A673 (cell line): ENCODE results near the gene LGR6. TPM values are rescaled to one million over a fixed set of nuclear protein-coding genes. Genes with fewer than 3 reads are reported as not detected.
A peak's percentile ranks its signal among the peaks of the same experiment; 100 is the strongest.

Source experiments
- BruUV-seq: library from RNA; stranded (reverse); fragments of 400-500 nt; replicated peaks from 2 replicates; lab custom pipeline; 2021; lab: Mats Ljungman, UMichigan
- CTCF ChIA-PET: fragments of 300-600 bp; sonication (Branson Sonifier 250); formaldehyde crosslinking; loops from one replicate; lab custom pipeline; 2022; ENCODE audit warnings: antibody characterized with exemption; lab: Charles Lee
- POLR2A ChIA-PET: fragments of 300-600 bp; sonication (Branson Sonifier 250); formaldehyde crosslinking; loops from one replicate; lab custom pipeline; 2022; ENCODE audit warnings: antibody characterized with exemption; ENCODE audit not compliant: low non-redundant PET; lab: Charles Lee
- DNase-seq: peaks from one replicate; pipeline ENCODE4 v3.0.0-alpha.2; 2015; ENCODE audit warnings: low spot score
- H3K27ac ChIP-seq: fragments of 200-600 bp; sonication (generic); 2 replicates; pipeline ENCODE4 v1.5.1; 2016; ENCODE audit warnings: mixed run types, low read depth, mild to moderate bottlenecking, mixed read lengths, antibody characterized with exemption, low read length; ENCODE audit not compliant: poor library complexity, severe bottlenecking
- H3K27me3 ChIP-seq: fragments of 200-600 bp; sonication (generic); replicated peaks from 2 replicates; pipeline ENCODE4 v1.6.1; 2017; ENCODE audit warnings: mixed run types, low read depth, mild to moderate bottlenecking, mixed read lengths, antibody characterized with exemption, low read length; ENCODE audit not compliant: insufficient read depth, poor library complexity
- H3K36me3 ChIP-seq: fragments of 200-600 bp; sonication (generic); 2 replicates; pipeline ENCODE4 v1.6.1; 2016; ENCODE audit warnings: mixed run types, mild to moderate bottlenecking, mixed read lengths, antibody characterized with exemption, low read length; ENCODE audit not compliant: insufficient read depth, poor library complexity, severe bottlenecking
- H3K4me1 ChIP-seq: fragments of 200-600 bp; sonication (generic); 2 replicates; pipeline ENCODE4 v1.6.1; 2017; ENCODE audit warnings: mixed run types, mild to moderate bottlenecking, mixed read lengths, antibody characterized with exemption, low read length; ENCODE audit not compliant: insufficient read depth, poor library complexity, severe bottlenecking
- H3K4me3 ChIP-seq: fragments of 200-600 bp; sonication (generic); 2 replicates; pipeline ENCODE4 v1.5.1; 2016; ENCODE audit warnings: low read depth, mixed run types, mild to moderate bottlenecking, mixed read lengths, low read length; ENCODE audit not compliant: poor library complexity, severe bottlenecking
- H3K9me3 ChIP-seq: fragments of 200-600 bp; sonication (generic); 2 replicates; pipeline ENCODE4 v1.6.1; 2016; ENCODE audit warnings: mixed run types, low read depth, mild to moderate bottlenecking, mixed read lengths, antibody characterized with exemption, low read length; ENCODE audit not compliant: poor library complexity, severe bottlenecking
- CTCF ChIP-seq: fragments of 300-800, 200-600 bp; sonication (generic); conservative IDR thresholded peaks from 2 replicates; pipeline ENCODE4 v1.5.1; 2017; ENCODE audit warnings: low read depth, mild to moderate bottlenecking, antibody characterized with exemption, low read length, moderate library complexity, mixed read lengths
- EZH2 ChIP-seq: fragments of 200-600 bp; sonication (generic); IDR thresholded peaks from 2 replicates; pipeline ENCODE4 v1.6.1; 2017; ENCODE audit warnings: borderline replicate concordance, low read depth, mild to moderate bottlenecking, mixed read lengths, antibody characterized with exemption, low read length; ENCODE audit not compliant: poor library complexity, severe bottlenecking
- intact Hi-C: fragments of 100-400 bp; cut with micrococcal nuclease; formaldehyde crosslinking; loops from one replicate; pipeline ENCODE4 v1.10.0; 2022; ENCODE audit not compliant: unreplicated experiment
- total RNA-seq: library from RNA; stranded (reverse); gene quantifications from 2 replicates; pipeline ENCODE4 v1.2.3, GENCODE V29; 2021

The LGR6 gene
- total RNA-seq, 1 experiment from 2014 or later = not detected

- no peaks in the 10 kb centered on the region for H3K27me3 ChIP-seq
- no peak for DNase-seq
- H3K4me3 ChIP-seq = no peak overlapping the region
- no peaks in the 10 kb centered on the region for H3K4me1 ChIP-seq
- no TSS peak for BruUV-seq
- H3K9me3 ChIP-seq = no peaks in the 10 kb centered on the region
- intact Hi-C loops = no loop called here
- POLR2A ChIA-PET = no interaction called here
- CTCF ChIA-PET = no interaction called here
- no peak for TF ChIP-seq EZH2
- no peak for TF ChIP-seq CTCF
- H3K27ac ChIP-seq = no peak overlapping the region
- no peaks in the 10 kb centered on the region for H3K36me3 ChIP-seq
Observed at GRCh38 chr1:202203238-202204039, 9.8 kb downstream of the LGR6 start.

DNA sequence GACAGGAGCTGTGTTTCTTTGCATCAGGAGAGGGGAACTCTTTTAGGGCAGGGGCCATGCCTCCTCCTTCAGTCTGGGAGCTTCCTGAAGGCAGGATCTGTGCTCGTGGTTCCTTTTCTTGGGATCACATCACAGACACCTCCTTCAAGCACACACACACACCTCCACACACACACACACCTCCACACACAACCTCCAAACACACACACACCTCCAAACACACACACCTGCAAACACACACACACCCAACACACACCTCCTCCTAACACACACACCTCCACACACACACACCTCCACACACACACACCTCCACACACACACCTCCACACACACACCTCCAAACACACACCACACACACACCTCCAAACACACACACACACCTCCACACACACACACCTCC is 10.5 kb downstream of the LGR6 start:
- no peak for DNase-seq

DNA sequence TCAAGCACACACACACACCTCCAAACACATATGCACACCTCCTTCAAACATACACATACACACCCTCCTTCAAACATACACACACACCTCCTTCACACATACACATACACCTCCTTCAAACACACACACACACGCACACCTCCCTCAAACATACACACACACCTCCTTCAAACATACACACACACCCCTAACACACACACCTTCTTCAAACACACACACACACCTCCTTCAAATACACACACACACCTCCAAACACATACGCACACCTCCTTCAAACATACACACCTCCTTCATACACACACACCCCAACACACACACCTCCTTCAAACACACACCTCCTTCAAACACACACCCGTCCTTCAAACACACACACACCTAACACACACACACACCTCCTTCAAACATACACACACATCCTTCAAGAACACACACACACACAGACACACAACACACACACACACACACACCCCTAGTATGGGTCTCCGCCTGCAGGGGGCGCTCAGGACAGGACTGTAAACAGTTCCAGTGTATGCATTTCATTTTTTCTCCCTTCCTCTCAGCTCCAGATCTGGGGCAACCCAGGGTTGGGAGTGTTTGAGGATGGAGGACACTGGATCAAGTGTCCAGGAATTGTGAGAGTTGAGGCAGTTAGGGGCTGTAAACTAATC is 12.1 kb downstream of the LGR6 start:
- TF ChIP-seq CTCF = peak; percentile 50
- no peak for TF ChIP-seq EZH2

More for the DNA sequence above, 10.5 kb downstream of the LGR6 start:
- H3K36me3 ChIP-seq = no peaks in the 10 kb centered on the region
- no peaks in the 10 kb centered on the region for H3K27me3 ChIP-seq
- no peak overlapping the region for H3K4me3 ChIP-seq
- no peaks in the 10 kb centered on the region for H3K4me1 ChIP-seq
- TF ChIP-seq EZH2 = no peak
- no peak for TF ChIP-seq CTCF
- no peaks in the 10 kb centered on the region for H3K9me3 ChIP-seq
- ChIA-PET POLR2A (no interaction called here), CTCF (no interaction called here)
- no peak overlapping the region for H3K27ac ChIP-seq
- no TSS peak for BruUV-seq
- intact Hi-C loops = no loop called here

More for the DNA sequence above, 12.1 kb downstream of the LGR6 start:
- Histone ChIP-seq H3K4me1 (no peaks in the 10 kb centered on the region), H3K9me3 (no peaks in the 10 kb centered on the region), H3K27me3 (peaks cover 1% of the 10 kb centered on the region), H3K27ac (no peak overlapping the region), H3K4me3 (no peak overlapping the region), H3K36me3 (no peaks in the 10 kb centered on the region)
- no peak for DNase-seq
- ChIA-PET CTCF (no interaction called here), POLR2A (no interaction called here)
- no TSS peak for BruUV-seq
- intact Hi-C loops = no loop called here
